GM12873 (cell line): ENCODE results near the gene SLX9.

Experiments
- TF ChIP-seq, protein P1 (sequence below): IDR thresholded peaks from 2 replicates; pipeline ENCODE4 v1.5.1; 2012; ENCODE audit warnings: low read depth, mild to moderate bottlenecking, moderate library complexity, low read length, control low read depth; ENCODE audit not compliant: insufficient read depth; ENCODE audit errors: missing control alignments

Gene SLX9

DNA sequence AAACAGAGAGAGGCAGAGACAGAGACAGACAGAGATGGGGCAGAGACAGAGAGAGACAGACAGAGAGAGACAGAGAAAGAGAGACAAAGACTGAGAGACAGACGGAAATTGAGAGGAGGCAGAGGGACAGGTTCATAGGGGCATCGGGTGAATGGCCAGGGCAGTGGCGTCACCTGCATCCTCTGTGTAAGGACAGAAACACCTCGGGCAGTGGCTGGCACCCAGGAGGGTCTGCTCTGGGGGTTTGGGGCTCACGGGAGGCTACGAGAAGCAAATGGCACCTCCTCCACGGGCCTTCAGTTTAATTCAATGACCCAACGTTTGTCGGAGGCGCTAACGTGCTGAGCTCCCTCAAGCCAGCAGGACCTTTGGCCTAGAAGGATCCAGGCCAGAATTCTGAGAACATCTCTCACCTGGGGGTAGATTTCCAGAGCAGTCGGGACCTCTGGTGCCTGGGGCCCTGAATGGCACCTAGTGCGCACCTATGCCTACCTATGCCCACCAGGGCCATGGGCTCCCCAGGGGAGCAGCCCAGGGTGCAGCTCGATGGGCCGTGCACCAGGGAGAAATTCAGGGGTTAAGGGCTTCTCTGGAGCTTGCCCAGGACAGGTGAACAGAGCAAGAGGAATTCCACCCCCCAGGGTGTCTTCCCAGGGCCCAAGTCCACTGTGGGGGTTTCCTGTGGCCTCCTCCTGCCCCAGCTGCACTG lies 45.7 kb upstream of the SLX9 start:
- TF ChIP-seq, protein P1, sequence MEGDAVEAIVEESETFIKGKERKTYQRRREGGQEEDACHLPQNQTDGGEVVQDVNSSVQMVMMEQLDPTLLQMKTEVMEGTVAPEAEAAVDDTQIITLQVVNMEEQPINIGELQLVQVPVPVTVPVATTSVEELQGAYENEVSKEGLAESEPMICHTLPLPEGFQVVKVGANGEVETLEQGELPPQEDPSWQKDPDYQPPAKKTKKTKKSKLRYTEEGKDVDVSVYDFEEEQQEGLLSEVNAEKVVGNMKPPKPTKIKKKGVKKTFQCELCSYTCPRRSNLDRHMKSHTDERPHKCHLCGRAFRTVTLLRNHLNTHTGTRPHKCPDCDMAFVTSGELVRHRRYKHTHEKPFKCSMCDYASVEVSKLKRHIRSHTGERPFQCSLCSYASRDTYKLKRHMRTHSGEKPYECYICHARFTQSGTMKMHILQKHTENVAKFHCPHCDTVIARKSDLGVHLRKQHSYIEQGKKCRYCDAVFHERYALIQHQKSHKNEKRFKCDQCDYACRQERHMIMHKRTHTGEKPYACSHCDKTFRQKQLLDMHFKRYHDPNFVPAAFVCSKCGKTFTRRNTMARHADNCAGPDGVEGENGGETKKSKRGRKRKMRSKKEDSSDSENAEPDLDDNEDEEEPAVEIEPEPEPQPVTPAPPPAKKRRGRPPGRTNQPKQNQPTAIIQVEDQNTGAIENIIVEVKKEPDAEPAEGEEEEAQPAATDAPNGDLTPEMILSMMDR = no peak

DNA sequence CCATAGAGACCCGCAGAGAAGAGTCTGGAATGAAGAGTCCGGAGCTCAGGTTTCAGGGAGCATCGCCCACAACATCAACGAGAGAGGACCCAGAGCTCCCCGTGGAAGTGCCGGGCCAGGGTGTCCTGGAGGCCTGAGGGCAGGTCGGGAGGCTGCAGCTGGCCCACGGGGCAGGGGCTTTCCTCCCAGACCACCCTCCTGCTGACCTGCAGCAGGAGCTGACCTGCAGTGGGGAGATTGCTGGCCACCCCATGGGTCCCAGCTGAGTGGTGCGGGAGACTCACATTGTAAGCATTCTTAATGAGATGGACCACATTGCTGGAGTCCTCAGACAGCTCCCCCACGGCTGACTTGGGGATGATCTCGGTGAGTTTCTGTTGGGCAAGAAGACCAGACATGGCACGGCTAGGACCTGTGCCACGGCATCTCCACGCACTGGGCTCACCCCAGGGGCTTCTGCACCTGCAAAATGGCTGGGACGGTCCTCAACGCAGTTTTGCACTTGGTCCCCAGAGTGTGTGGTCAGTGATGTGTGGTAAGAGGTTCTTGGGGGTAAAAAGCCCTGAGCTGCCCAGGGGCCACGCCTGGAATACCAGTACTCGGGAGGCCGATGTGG lies 45.0 kb upstream of the SLX9 start:
- TF ChIP-seq, protein P1 = no peak

DNA sequence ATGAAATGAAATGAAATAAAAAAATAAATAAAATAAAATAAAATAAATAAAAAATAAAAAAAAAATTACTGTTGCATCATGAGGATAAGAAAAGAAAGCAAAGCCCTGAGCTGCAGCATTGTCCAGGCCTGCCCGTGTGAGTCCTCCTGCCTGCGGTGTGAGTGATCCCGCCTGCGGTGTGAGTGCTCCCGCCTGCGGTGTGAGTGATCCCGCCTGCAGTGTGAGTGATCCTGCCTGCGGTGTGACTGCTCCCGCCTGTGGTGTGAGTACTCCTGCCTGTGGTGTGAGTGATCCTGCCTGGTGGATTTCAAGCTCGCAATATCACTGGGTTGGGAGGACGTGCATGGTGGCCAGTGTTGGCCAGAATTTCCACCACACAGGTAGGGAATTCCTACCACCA lies 44.0 kb upstream of the SLX9 start:
- TF ChIP-seq, protein P1 = no peak

DNA sequence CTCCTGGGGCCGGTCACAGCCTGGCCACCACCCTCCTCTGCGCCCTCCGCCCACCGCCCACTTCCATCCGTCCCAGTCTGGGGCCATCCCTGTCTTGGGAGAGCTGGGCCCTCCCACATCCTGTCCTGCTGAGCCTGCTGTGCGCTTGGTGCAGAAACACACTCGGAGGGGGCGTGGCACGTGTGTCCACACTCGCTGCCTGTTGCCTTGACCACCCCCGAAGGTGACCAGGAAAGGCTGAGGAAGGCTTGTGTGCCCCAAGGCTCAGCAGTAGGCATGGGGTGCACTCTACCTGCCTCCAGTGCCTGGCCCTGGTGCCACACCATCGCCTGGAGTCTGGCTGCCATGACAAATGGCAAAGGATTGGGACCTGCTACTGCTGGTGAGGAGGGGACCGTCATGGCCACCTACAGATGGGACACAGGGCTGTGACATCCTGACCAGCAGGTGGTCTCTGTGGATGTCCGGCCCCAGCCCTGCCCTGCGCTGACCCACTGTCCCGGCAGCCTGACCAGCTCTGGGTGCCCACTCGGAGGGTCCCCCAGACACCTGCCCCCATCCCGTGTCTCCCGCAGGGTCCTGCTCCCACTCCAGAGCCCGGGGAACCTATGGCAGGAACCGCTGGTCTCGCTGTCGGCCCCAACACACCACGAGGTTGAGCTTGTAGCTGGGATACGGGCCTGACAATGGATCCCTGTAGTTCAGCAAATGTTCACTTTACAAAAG lies 43.1 kb upstream of the SLX9 start:
- TF ChIP-seq, protein P1 = no peak

DNA sequence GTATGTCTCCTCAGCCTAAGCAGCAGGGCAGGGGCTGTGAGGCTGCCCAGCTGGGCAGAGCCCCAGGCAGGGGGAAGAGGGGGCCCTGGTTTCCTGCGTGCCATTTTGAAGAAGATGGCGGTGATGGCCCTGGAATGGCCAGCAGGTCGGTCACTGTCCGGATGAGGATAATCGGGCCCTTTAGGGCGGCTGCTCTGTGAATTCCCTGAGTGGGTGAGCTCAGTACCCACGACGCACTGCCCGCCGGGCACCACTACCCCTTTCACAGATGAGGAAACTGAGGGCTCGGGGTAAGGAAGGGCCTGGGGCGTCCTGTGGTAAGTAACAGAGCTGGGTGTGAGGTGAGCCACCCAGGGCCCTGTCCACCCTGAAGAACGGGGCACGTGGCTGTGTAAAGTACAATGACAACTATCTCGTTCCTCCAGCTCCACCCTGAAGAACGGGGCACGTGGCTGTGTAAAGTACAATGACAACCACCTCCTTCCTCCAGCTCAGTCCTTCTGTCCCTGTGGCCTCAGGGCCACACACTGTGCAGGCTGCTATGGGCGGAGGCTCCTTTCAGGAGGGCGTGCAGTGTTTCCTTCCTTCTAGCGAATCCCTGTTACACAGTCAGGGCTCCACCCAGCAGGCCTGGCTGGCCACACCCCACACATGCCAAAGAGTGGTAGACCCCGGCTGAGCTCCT lies 42.4 kb upstream of the SLX9 start:
- TF ChIP-seq, protein P1 = no peak

DNA sequence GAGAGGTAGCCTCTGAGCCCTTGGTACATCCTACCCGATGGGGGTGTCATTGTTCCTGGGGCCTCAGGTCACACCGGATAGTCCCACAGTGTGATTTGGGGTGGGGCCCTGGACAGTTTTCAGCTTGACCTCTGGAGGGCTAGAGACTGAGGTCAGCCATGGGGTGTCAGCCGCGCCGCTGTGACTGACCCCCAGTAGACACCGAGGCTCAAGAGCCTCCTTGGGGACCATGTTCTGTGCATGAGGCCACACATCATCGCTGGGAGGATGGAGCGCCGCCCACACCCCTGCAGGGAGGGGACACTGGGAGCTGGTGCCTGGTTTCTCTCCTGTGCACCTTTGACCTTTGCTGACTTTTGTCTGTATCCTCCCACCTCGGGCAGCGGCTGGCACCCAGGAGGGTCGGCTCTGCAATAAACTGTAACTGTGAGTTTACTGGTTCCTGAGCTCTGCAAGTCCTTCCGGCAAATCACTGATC lies 41.8 kb upstream of the SLX9 start:
- TF ChIP-seq, protein P1 = no peak
